GM19099 (cell line): ENCODE data around the gene OAS1.

Experiments
- POLR2A ChIP-seq: IDR thresholded peaks from 3 replicates; pipeline ENCODE4 v1.6.1; 2011; ENCODE audit warnings: low read depth; ENCODE audit not compliant: insufficient read length; ENCODE audit errors: extremely low read depth

OAS1 gene

GRCh38 chr12:112906712-112907414 lies at the start of gene OAS1:
OAS1 (plus strand) TSS chr12:112906962; CDS start chr12:112907040, 78 bp downstream.
- TF ChIP-seq POLR2A, result peak; percentile 89

GRCh38 chr12:112859291-112859690 lies 47.5 kb upstream of the OAS1 start:
- no peak for TF ChIP-seq POLR2A

- no peak for TF ChIP-seq POLR2A
Observed at GRCh38 chr12:112860181-112860580, 46.6 kb upstream of the OAS1 start.

GRCh38 chr12:112861284-112861683 lies 45.5 kb upstream of the OAS1 start:
- no peak for TF ChIP-seq POLR2A

GRCh38 chr12:112862636-112863290 lies 44.0 kb upstream of the OAS1 start:
- TF ChIP-seq POLR2A, result no peak

- TF ChIP-seq POLR2A, result no peak
Observed at GRCh38 chr12:112868459-112869041, 38.2 kb upstream of the OAS1 start.

GRCh38 chr12:112869091-112869490 lies 37.7 kb upstream of the OAS1 start:
- no peak for TF ChIP-seq POLR2A

GRCh38 chr12:112869778-112870177 lies 37.0 kb upstream of the OAS1 start:
- TF ChIP-seq POLR2A, result no peak

GRCh38 chr12:112870267-112870980 lies 36.3 kb upstream of the OAS1 start:
- TF ChIP-seq POLR2A, result no peak

- no peak for TF ChIP-seq POLR2A
Observed at GRCh38 chr12:112875608-112876007, 31.2 kb upstream of the OAS1 start.

GRCh38 chr12:112876506-112876905 lies 30.3 kb upstream of the OAS1 start:
- no peak for TF ChIP-seq POLR2A

GRCh38 chr12:112877006-112877405 lies 29.8 kb upstream of the OAS1 start:
- no peak for TF ChIP-seq POLR2A

- no peak for TF ChIP-seq POLR2A
Observed at GRCh38 chr12:112878488-112878887, 28.3 kb upstream of the OAS1 start.

GRCh38 chr12:112879191-112879705 lies 27.5 kb upstream of the OAS1 start:
- TF ChIP-seq POLR2A, result no peak

- TF ChIP-seq POLR2A, result no peak
Observed at GRCh38 chr12:112881602-112882001, 25.2 kb upstream of the OAS1 start.
